Activated T-helper 1 cell treated with anti-CD3 and anti-CD28 coated beads, Interleukin-12 subunit alpha, Interleukin-12 subunit beta, Interleukin-2, Interleukin-4 antibody, amounts not matched to agents 30 ng/mL and 10 ng/mL and 1 ng/mL, durations not matched to agents 14 hours and 24 hours and 36 hours (primary cell): ENCODE results near the gene LAMA4. TPM values are rescaled to one million over a fixed set of nuclear protein-coding genes. Genes with fewer than 3 reads are reported as not detected.

ENCODE experiments used
- DNase-seq: peaks from one replicate; pipeline ENCODE4 v3.0.0; 2021; ENCODE audit warnings: low spot score
- H3K27ac Mint-ChIP-seq: one replicate; pipeline ENCODE4 v1.8.0; 2021; ENCODE audit warnings: mild to moderate bottlenecking, mixed read lengths
- H3K27me3 Mint-ChIP-seq: one replicate; pipeline ENCODE4 v1.8.0; 2022; ENCODE audit warnings: mild to moderate bottlenecking, moderate library complexity, mixed read lengths; ENCODE audit not compliant: insufficient read depth
- H3K36me3 Mint-ChIP-seq: one replicate; pipeline ENCODE4 v1.8.0; 2021; ENCODE audit warnings: low read depth, mixed read lengths
- H3K4me1 Mint-ChIP-seq: one replicate; pipeline ENCODE4 v1.8.0; 2021; ENCODE audit warnings: low read depth, mixed read lengths
- H3K4me3 Mint-ChIP-seq: one replicate; pipeline ENCODE4 v1.8.0; 2021; ENCODE audit warnings: mild to moderate bottlenecking, moderate library complexity, mixed read lengths
- H3K9me3 Mint-ChIP-seq: one replicate; pipeline ENCODE4 v1.8.0; 2021; ENCODE audit warnings: mixed read lengths
- intact Hi-C: fragments of 100-400 bp; cut with micrococcal nuclease; formaldehyde crosslinking; loops from one replicate; pipeline ENCODE4 v1.15.1; 2024
- total RNA-seq: library from RNA; stranded (reverse); gene quantifications from 2 replicates; pipeline ENCODE4 v1.2.3, GENCODE V29; 2022

Gene LAMA4
- not detected in 2 replicates for total RNA-seq

- Mint-ChIP-seq H3K9me3 (no peaks in the 10 kb centered on the region), H3K4me3 (peak within 1 kb of the TSS; percentile 72), H3K27ac (no peak within 1 kb of the TSS), H3K27me3 (peaks cover 67% of the 10 kb centered on the region), H3K36me3 (no peaks in the 10 kb centered on the region), H3K4me1 (peaks cover 17% of the 10 kb centered on the region)
- intact Hi-C loops: no loop called here
- no peak for DNase-seq
Measured at GRCh38 chr6:112253841-112254816, at the start of gene LAMA4. Gene LAMA4 (minus strand): TSS chr6:112254567. CDS start chr6:112254150, 417 bp downstream.

- peaks cover 29% of the 10 kb centered on the region for H3K27me3 Mint-ChIP-seq
- H3K27ac Mint-ChIP-seq: no peak overlapping the region
- no peak overlapping the region for H3K4me3 Mint-ChIP-seq
- no peaks in the 10 kb centered on the region for H3K9me3 Mint-ChIP-seq
- intact Hi-C loops: no loop called here
- DNase-seq: no peak
- H3K4me1 Mint-ChIP-seq: no peaks in the 10 kb centered on the region
- H3K36me3 Mint-ChIP-seq: no peaks in the 10 kb centered on the region
Measured at GRCh38 chr6:112302142-112302705, 47.9 kb upstream of the LAMA4 start.

- Mint-ChIP-seq H3K27me3 (peaks cover 38% of the 10 kb centered on the region), H3K4me3 (no peak overlapping the region), H3K36me3 (no peaks in the 10 kb centered on the region), H3K4me1 (no peaks in the 10 kb centered on the region), H3K27ac (no peak overlapping the region), H3K9me3 (no peaks in the 10 kb centered on the region)
- intact Hi-C loops: no loop called here
- no peak for DNase-seq
Measured at GRCh38 chr6:112300896-112301295, 46.5 kb upstream of the LAMA4 start.

- Mint-ChIP-seq H3K27me3 (peaks cover 37% of the 10 kb centered on the region), H3K4me3 (no peak overlapping the region), H3K27ac (no peak overlapping the region), H3K36me3 (no peaks in the 10 kb centered on the region), H3K4me1 (no peaks in the 10 kb centered on the region), H3K9me3 (no peaks in the 10 kb centered on the region)
- intact Hi-C loops: no loop called here
- DNase-seq: no peak
Measured at GRCh38 chr6:112298816-112299281, 44.5 kb upstream of the LAMA4 start.

GRCh38 chr6:112298021-112298745, 43.8 kb upstream of the LAMA4 start:
- DNase-seq: no peak
- no peak overlapping the region for H3K27ac Mint-ChIP-seq
- peaks cover 37% of the 10 kb centered on the region for H3K27me3 Mint-ChIP-seq
- no peaks in the 10 kb centered on the region for H3K4me1 Mint-ChIP-seq
- H3K9me3 Mint-ChIP-seq: no peaks in the 10 kb centered on the region
- H3K36me3 Mint-ChIP-seq: no peaks in the 10 kb centered on the region
- intact Hi-C loops: no loop called here
- H3K4me3 Mint-ChIP-seq: no peak overlapping the region

- no peak for DNase-seq
- intact Hi-C loops: no loop called here
- Mint-ChIP-seq H3K27ac (no peak overlapping the region), H3K4me3 (no peak overlapping the region), H3K4me1 (no peaks in the 10 kb centered on the region), H3K36me3 (no peaks in the 10 kb centered on the region), H3K9me3 (no peaks in the 10 kb centered on the region), H3K27me3 (peaks cover 47% of the 10 kb centered on the region)
Measured at GRCh38 chr6:112296694-112297093, 42.3 kb upstream of the LAMA4 start.

- Mint-ChIP-seq H3K4me3 (no peak overlapping the region), H3K4me1 (no peaks in the 10 kb centered on the region), H3K9me3 (no peaks in the 10 kb centered on the region), H3K27me3 (peaks cover 52% of the 10 kb centered on the region), H3K36me3 (no peaks in the 10 kb centered on the region), H3K27ac (no peak overlapping the region)
- intact Hi-C loops: no loop called here
- no peak for DNase-seq
Measured at GRCh38 chr6:112296122-112296521, 41.8 kb upstream of the LAMA4 start.

GRCh38 chr6:112291161-112291762, 36.9 kb upstream of the LAMA4 start:
- DNase-seq: no peak
- H3K27me3 Mint-ChIP-seq: peaks cover 41% of the 10 kb centered on the region
- no peaks in the 10 kb centered on the region for H3K9me3 Mint-ChIP-seq
- H3K27ac Mint-ChIP-seq: no peak overlapping the region
- no peaks in the 10 kb centered on the region for H3K36me3 Mint-ChIP-seq
- H3K4me3 Mint-ChIP-seq: no peak overlapping the region
- peaks cover 24% of the 10 kb centered on the region for H3K4me1 Mint-ChIP-seq
- intact Hi-C loops: no loop called here

- Mint-ChIP-seq H3K27me3 (peaks cover 33% of the 10 kb centered on the region), H3K9me3 (no peaks in the 10 kb centered on the region), H3K27ac (no peak overlapping the region), H3K36me3 (no peaks in the 10 kb centered on the region), H3K4me1 (peaks cover 31% of the 10 kb centered on the region), H3K4me3 (no peak overlapping the region)
- no peak for DNase-seq
- intact Hi-C loops: loop anchor here (10.0 kb wide), 3 partner anchors 274 to 1566 kb away; partner anchors contain the start of gene MARCKS
Measured at GRCh38 chr6:112289038-112289566, 34.7 kb upstream of the LAMA4 start.

- Mint-ChIP-seq H3K4me3 (no peak overlapping the region), H3K27ac (no peak overlapping the region), H3K4me1 (peaks cover 31% of the 10 kb centered on the region), H3K27me3 (peaks cover 34% of the 10 kb centered on the region), H3K9me3 (no peaks in the 10 kb centered on the region), H3K36me3 (no peaks in the 10 kb centered on the region)
- intact Hi-C loops: loop anchor here (10.0 kb wide), 3 partner anchors 274 to 1566 kb away; partner anchors contain the start of gene MARCKS
- no peak for DNase-seq
Measured at GRCh38 chr6:112288475-112288874, 34.1 kb upstream of the LAMA4 start.

GRCh38 chr6:112287577-112288225, 33.3 kb upstream of the LAMA4 start:
- peaks cover 31% of the 10 kb centered on the region for H3K4me1 Mint-ChIP-seq
- H3K4me3 Mint-ChIP-seq: no peak overlapping the region
- H3K9me3 Mint-ChIP-seq: no peaks in the 10 kb centered on the region
- DNase-seq: no peak
- intact Hi-C loops: loop anchor here (10.0 kb wide), 3 partner anchors 273 to 1567 kb away; partner anchors contain the start of gene MARCKS
- peaks cover 40% of the 10 kb centered on the region for H3K27me3 Mint-ChIP-seq
- H3K36me3 Mint-ChIP-seq: peaks cover 2% of the 10 kb centered on the region
- no peak overlapping the region for H3K27ac Mint-ChIP-seq
